GF-D8 (cell line): ENCODE results near the gene PDIA5.

Experiments used
- DNase-seq: peaks from one replicate; lab custom pipeline; 2025; lab: John Stamatoyannopoulos, UW

PDIA5 gene

DNA sequence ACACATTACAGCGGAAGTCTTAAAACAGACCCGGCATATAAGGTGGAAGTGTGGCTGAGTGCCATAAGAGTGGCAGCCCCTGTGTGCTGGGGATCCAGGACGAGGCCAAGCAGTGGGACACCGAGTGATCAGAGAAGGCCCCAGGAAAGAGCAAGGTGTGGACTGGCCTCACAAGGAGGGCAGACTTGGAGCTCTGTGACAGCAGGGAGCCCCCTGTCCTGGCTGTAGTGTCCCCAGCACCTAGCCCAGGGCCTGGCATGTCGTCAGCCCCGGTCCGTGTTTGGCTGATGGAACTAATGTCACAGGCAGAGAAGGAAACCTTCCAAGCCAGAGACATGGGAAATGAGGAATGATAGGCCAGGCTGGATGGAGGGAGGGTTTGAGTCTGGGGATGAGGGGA is 4.8 kb downstream of the PDIA5 start:
- no peak for DNase-seq

DNA sequence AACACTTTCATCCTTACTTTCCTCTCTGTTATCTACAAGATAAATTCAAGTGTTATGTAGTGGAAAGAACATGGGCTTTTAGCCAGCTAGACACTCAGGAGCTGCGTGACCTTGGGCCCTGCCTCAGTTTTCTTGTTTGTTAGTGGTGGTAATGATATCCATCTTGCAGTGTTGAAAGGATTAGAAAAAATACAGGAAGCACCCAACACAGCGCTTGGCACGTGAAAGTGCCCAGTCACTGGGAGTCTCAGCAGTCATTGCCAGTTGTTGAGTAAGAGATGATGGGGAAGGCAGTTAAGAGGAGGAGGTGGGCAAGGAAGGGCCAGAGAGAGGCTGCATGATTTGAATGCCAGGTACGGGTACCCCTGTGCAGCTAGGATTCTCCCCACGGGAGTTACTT is 5.3 kb downstream of the PDIA5 start:
- DNase-seq, result peak; percentile 74

DNA sequence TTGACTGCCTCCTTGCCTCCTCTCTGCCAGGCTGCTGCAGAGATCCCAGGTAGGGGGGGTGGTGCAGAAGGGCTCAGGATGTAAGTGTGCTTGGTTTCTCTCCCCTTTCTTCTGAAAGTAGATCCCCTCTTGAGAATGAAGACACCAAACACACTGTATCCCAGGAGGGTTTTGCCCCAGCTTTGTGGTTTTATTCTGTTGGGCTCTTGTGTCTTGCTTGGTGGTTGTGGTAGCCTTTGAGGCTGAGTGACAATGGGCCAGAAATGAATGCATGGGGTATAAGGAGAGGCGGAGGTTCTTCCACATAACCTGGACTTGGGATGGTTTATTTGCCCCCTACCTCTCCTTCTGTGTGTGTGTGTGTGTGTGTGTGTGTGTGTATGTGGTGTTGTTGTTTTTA is 5.7 kb downstream of the PDIA5 start:
- DNase-seq, result no peak

DNA sequence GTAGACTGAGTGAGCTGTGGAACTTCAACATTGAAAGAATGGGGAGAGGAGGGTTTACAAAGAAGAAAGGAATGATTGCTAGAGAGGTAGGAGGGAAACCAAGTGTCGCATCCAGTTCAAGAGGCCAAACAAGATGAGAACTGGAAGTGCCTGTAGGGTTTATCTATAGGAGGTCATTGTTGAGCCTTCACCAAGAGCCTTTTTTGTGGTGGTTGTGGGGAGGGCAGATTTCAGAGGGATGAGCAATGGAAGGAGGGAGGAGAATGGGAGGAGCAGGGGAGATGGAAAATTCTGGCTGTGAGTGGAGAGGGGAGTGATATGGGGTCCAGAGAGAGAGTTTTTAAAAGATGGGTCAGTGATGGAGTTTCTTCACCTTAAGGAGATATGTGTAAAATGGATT is 8.5 kb downstream of the PDIA5 start:
- no peak for DNase-seq

DNA sequence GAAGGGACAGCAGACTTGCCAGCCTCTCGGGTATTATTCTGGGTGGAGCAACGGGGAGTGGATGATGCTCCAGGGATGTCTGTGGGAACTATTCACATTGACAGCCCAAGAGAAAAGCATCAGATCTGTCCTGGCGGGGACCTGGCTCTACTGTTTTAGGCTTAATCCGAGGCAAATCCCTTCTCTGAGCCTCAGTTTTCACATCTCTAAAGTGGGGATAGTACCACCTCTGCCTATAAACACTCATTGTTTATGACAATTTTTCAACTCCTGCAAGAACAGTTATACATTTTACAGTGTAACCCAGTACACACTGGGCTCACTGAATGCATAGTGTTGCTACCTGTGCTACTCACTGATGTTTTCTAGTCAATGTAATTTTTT is 9.3 kb downstream of the PDIA5 start:
- DNase-seq, result no peak

DNA sequence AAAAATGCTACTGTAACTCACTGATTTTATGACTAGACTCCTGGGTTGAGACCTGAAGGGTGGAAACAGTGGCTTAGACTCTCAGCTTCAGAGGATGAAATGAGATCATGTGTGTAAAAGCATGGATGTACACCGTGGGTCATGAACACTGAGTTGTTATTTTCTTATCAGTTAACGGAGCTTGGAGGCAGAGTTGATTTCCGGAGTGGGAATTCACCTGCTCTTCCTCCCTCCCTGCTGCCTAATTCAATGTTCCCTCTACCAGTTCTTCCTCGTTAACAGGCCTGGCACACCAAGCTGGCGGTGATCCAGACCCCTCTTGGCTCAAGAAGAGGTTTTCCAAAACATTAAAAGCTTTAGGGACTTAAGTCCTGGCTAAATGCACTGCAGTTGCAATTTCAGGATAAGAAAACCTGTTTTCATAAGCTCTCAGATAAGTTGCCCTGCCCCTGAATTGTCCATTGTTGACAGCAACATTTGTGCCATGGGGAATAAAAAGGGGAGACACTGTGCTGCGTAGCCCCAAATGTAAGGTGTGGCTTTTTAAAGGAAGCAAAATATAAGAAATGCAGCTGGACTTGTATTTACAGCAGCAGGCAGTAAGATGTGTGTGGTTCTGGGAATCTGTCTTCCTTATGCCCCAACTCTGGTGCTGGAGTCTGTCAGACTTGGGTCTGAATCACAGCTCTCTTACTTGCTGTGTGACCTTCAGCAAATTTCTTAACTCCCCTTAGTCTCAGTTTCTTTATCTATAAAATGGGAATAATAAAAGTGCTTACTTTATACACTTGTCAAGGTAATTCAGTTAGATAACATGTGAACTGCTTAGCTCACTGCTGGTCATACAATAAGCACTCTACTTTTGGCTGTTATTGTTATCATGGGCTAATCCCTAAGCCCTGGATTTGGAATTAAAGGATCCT is 9.9 kb downstream of the PDIA5 start:
- DNase-seq, result no peak

DNA sequence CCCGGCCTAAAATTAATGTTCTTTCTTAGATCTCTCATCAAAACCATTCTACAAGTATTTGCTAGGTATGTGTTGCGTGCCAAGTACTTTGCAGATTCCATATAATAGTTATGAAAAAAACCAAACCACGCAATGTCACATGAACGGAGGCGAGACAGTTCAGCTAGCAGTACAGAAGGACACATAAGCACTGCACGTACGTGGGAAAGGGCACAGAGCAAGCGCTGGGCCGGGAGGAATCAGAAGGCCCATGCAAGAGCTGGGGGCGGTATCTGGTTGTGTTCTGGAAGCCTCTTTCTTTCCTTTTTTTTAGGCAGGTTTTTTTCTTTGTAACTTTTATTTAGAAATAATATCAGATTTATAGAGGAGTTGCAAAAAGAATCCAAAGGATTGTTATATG is 11.3 kb downstream of the PDIA5 start:
- no peak for DNase-seq

DNA sequence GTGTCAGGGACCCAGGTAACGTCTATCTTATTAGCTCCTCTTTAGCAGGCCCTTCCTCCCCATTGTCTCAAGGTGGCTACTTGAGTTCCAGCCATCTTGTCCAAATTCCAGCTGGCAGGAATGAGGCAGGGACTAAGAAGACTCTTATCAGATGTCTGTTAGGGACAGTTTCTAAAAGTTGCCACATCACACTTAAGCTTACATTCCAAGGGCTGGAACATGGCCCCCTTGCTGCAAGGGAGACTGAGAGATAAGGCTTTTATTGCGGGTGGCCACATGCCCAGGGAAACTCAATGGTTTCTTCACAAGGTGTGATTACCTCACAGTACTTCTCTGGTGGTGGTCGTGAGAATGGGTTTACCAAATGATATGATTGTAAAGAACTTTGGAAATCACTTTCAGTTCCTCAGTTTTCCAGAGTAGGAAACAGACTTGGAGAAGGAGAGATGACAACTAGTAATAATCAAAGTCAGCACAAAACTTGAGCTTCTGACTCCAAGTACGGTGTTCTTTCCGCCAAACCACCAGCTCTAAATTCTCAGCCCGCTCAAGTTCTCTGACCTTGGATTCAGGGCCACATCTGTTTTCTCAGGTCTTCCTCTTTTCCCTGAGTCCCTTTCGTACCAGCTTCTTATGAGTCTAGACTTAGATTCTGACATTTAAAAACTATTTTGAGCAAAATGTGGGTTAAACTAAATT is 14.2 kb downstream of the PDIA5 start:
- peak; percentile 74 for DNase-seq

DNA sequence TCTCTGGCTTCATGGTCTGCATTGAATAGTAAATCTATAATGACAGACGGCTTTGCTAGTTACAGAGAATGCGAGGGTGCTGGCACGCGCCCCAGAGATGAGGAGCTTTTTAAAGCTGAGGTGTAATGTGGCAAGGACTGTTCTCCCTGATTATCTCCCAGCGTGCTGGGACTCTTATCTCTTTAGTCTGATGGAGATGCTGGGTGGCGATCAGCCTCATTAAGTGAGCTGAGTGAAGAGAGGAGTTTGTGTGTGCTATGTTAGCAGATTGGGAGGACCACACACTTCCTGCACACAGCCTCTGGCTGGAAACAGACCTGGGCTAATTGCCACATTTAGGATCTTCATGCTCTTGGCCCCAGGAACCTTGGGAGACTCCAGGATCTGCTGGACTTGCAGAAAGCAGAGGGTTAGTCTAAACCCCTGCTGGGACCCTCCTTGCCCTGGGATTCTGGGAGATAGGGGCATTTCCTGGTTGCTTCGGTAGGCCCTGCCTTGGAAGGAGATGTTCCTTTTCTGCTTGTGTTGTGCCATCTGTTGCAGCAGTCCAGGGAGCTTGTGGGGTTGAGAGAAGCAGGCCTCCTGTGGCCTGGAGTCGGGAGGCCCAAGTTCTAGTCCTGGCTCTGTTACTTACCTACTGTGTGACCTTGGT is 15.0 kb downstream of the PDIA5 start:
- DNase-seq, result peak; percentile 70

DNA sequence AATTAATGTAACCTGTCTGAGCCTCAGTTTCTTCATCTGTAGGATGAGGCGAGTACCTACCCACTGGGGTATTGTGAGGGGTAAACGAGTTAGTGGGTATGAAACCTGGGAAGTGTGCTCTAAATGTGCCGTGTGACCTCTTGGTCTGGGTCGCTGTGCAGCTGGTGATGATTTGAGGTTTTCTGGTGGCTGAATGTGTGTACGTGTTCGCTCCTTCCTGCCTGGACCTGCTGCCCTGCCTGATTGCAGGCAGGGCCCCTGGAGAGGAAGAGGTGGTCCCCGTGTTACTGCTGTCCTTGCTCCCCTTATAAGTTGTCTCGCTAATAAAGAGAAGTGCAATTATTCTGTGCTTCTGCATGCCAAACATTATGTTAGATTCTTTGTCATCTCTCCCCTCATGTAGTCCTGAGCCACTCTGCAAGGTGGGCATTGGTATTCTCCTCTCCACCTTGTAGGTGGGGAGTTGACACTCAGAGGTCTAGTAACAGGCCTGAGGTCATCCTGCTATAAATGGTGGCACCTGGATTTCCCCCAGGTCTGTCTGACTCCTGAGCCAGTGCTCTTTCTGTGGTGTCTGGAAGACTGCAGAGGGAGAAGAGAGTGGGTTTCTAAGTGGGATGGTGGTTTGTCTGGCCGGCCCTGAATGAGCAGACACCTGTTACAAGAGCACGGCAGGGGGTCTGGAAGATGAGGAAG is 15.7 kb downstream of the PDIA5 start:
- DNase-seq, result peak; percentile 70

DNA sequence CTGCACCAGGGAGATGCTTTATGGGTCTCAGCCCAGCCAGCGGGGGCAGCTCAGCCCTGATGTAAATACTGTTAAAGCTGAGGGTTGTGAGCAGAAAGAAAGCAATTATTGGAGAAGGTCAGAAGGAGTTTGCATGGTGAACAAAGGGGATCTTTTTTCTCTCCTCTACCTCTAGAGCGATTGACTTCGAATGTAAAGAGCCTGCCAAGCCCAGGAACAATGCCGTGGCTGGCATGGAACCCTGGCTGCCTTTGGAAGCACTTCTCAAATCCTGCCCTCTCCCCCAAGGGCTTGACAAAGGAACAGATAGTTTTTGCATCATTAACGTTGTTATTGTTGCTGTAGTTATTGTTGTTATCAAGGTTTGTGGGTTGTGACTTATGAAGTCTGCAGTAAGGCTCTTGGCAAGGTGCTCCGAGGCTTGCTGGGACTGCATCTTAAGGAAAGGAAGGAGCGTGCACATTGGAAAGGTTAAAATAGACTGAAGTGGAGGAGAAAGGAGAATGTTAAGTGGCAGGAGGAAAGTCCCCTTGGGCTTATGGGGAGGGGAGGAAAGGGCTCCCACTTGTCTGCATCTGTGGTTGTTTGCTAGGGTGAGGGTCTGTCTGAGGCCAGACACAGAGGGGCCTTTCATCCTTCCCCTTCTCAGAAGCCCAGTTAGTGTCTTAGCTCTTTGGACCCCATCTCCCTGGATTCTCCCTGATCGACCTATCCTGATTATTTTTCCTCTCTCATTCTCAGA is 16.7 kb downstream of the PDIA5 start:
- DNase-seq, result no peak

DNA sequence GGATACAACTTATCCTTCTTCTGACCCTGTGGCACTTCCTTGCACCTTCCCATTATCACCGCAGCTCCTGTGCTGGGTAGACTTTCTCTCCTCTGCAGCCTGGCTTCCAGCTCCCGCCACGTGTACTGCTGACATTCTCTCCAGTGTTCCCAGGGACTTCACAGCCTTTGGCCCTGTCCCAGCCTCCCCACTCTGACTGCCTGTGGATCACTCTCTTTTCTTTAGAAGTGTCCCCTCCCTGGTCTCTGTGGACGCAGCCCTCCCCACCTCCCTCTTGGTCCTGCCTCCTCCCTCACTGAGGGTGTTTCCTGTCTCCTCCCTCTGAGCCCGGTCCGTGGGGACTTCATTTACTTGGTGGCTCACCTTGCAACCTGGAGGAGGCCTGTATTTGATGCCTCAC is 17.4 kb downstream of the PDIA5 start:
- DNase-seq, result no peak

DNA sequence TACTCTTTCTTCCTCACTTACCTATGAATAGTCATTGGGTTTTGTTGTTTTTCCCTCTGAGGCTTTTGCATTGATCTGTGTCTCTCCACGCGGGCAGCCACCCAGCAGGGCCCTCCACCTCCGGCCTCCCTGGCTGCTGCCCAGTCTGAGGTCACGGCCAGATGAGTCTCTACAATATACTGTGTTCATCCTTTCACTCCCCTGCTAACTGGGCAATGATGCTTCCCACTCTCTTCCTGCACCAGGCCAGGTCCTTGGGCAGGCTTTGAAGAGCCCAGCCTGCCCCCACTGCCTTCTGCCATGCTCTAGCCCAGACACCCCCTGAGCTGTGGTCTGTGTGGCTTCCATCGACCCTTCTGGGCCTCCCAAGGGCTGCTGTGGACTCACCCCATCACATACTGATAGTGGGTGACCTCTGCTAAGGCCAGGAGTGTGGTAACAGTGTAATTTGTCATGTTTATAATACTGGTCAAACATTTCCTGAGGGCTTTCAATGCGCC is 18.0 kb downstream of the PDIA5 start:
- DNase-seq, result no peak

DNA sequence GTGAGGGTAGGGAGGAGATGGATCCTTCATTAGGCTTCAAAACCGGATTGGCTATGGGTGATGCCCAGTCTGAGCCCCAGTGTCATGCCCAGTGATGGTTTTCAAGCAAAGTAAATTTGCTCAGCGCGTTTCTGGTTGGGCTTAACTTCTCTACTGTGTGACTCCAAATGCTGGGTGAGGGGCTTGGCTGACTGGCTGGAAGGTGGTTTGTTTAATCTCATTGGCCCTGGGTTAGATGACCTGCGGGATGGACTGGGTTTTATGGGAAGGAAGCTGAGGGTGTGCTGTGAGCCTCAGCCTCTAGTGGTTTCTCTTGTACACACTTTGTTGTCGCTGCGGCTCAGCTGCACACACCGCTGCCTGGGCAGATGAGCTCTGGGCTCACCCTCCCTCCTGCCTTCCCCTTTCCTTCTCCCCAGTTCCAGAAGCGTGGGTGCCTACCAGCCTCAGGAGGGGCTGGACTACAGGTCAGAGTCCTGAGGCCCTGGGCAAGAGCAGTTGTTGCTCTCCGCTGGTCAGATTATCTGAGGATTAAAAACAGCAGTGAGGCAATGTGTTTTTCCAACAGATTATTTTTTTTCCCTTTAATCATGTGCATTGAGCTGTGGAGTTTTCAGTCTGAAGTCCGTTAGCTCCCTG is 18.6 kb downstream of the PDIA5 start:
- DNase-seq, result peak; percentile 66

DNA sequence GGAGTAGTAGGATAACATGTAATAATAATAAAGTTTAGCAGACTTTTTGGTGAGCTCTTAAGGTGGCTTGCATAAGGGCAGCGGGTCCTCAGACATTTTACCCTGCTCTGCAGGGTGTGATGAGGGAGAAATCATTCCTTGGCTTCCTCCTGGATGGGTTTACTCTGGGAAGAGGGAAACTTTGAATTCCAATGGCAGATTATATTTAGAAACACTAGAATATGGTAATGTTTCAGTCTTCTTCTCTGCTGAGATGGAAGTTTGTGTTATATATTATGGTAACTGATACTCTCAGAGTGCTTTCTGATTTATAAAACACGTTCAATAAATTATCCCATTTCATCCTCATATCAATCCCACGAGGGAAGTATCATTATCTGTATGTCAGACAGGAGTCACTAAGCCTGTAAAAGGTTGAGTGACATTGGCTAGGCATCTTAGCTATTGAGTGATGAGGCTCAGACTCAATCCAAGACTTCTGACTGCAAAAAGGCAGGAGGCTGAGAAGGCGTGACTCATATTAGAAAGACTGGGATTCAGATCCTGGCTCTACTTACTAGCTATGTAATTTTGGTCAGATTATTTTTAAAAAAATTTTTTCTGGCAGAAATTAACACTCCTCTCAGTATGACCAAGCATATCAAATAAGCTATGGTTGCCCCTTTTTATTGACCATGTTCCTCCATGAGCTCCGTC is 19.3 kb downstream of the PDIA5 start:
- no peak for DNase-seq

DNA sequence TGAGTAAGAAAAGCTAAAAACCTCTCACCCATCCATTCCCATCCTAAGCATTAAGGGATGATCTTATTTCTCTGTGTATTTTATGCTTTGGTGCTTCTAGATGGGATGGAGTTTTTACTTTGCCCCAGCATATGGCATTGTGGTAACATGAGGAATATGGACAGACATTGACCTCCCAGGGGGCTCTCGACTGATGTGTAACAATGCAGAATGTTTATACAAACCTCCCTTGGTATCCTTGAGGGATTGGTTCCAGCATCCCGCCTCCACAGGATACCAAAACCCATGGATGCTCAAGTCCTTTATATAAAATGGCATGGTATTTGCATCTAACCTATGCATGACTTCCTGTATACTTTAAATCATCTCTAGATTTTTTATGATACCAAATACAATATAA is 21.6 kb downstream of the PDIA5 start:
- DNase-seq, result no peak

DNA sequence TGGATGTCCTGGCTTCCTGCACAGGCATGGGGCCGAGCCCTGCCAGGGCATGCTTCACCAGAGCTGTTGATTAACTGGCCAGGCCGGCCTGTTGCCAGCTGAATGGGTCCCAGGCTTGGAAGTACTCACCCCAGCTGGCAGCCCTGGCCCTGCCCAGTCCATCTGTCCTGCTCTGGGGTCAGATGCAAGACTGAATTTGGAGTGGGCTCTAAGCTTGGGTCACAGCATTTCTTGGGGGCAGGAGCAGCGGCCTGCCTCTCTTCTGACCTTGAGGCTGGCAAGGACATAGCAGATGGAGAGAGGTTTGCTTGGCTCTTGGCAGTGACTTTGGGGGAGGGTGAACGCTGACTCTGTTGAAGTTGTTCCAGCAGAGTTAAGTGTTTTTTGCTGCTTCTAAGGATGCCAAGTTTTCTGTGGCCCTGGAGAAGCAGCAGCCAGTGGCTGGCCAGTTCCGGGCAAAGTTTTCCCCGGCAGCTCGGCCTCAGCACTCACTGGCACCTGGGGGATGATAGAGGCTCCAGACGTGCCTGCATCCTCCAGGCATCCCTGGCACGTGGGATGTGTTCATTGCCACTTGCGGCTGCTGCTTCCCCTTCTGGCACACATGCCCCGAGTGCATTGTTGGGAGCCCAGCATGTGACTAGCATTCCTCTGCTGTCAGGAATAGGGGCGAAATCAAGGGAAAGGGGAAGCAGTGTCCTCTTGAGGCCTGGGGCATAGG is 22.9 kb downstream of the PDIA5 start:
- DNase-seq, result no peak

DNA sequence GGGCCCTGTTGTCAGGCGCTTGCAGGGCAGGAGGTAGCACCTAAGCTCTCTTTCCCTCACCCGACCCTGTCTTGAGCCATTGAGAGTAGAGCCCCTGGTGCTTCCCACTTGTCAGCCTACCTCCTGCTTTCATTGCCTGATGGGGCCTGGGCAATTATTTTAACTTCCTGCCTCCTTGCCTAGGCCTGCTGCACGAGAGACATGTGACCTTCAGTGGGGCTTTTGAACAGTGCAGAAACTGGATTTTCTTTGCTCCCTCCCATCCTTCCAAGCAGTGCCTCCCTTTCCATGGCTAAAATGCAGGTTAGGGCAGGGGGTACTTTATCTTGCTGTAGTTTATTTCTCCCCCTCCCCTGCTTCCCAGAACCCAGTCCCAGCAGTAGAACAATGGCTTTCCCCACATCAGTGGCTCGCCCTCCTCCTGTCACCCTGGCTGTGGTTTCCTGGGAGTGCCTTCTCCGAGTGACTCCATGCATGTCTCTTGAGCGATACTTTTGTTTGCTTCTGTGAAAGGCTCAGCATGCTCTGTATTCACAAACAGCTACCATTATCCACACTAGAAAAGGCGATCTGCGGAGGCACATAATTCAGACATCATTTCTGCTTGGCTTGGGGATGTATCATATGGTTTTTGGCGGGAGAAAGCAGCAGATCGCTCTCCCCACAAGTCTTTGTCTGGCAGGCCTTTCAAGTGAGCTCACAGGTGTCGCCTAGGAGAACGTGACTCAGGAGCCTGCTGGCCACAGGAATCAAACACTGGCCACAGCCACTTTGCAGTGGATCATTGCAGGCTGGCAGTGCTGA is 24.1 kb downstream of the PDIA5 start:
- DNase-seq, result peak; percentile 32

DNA sequence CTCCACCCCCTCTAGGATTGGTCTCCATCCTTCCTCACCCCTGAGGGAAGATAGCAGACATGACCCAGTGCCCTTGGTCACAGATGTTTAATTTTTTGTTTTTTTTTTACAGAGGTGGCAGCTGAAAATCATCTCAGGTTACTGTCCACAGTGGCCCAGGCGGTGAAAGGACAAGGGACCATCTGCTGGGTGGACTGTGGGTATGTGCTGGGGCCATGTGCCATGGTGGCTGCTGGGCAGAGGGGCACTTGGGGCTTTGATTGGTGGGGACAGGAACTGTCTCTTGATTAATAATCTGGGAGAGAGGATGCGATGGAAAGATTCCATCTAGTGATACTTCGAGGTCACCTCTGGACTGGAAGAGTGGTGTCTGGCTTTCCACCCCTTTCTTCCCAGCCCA is 25.4 kb downstream of the PDIA5 start:
- DNase-seq, result no peak
